CD14-positive monocyte (primary cell): ENCODE results near the gene SLC6A13. TPM values are rescaled to one million over a fixed set of nuclear protein-coding genes. Genes with fewer than 3 reads are reported as not detected.

Experiments used
- DNase-seq, 3 donors: peaks; one replicate each; pipeline ENCODE4 v3.0.0-alpha.2; 2011 to 2022
- H2AFZ ChIP-seq: 2 replicates; pipeline ENCODE4 v1.6.0; 2012; ENCODE audit warnings: mild to moderate bottlenecking, low read depth, low read length, inconsistent platforms; ENCODE audit not compliant: insufficient read depth, poor library complexity, severe bottlenecking
- H3K27ac ChIP-seq, 2 donors: 1 replicate in 1 of 2; 2 replicates in 1 of 2; pipeline ENCODE4 v1.5.1; 2012 to 2013; ENCODE audit warnings: low read length in 2 of 2, control low read depth in 1 of 2, inconsistent platforms in 1 of 2, low read depth in 1 of 2, mild to moderate bottlenecking in 1 of 2
- H3K27me3 ChIP-seq, 2 donors: one replicate each; pipeline versions ENCODE4 v1.6.0 to v1.6.1; 2011 to 2013; ENCODE audit warnings: low read length in 2 of 2; ENCODE audit not compliant: control insufficient read depth in 2 of 2, insufficient read depth in 2 of 2
- H3K36me3 ChIP-seq, 2 donors: replicated peaks in 1 of 2; 1 replicate in 1 of 2; 2 replicates in 1 of 2; pipeline versions ENCODE4 v1.5.1 to v1.6.1; 2012 to 2013; ENCODE audit warnings: low read length in 2 of 2, control low read depth in 1 of 2, inconsistent platforms in 1 of 2, mild to moderate bottlenecking in 1 of 2; ENCODE audit not compliant: insufficient read depth in 2 of 2, control insufficient read depth in 1 of 2
- H3K4me1 ChIP-seq, 2 donors: 1 replicate in 1 of 2; 2 replicates in 1 of 2; pipeline versions ENCODE4 v1.5.1 to v1.6.1; 2012 to 2013; ENCODE audit warnings: low read length in 2 of 2, control low read depth in 1 of 2, inconsistent platforms in 1 of 2, mild to moderate bottlenecking in 1 of 2, moderate library complexity in 1 of 2; ENCODE audit not compliant: insufficient read depth in 2 of 2, control insufficient read depth in 1 of 2
- H3K4me2 ChIP-seq: replicated peaks from 2 replicates; pipeline ENCODE3; 2012; ENCODE audit warnings: low read length, moderate library complexity, mild to moderate bottlenecking; ENCODE audit not compliant: poor library complexity, severe bottlenecking; ENCODE audit errors: extremely low read depth
- H3K4me3 ChIP-seq, 3 experiments: fragments of 200-600 bp in 1 of 3; sonication (generic) in 1 of 3; replicated peaks in 1 of 3; 1 replicate in 2 of 3; 2 replicates in 1 of 3; pipeline ENCODE4 v1.5.1; 2011 to 2013; ENCODE audit warnings: low read length in 3 of 3, mild to moderate bottlenecking in 3 of 3, control low read depth in 2 of 3, low read depth in 2 of 3, inconsistent platforms in 1 of 3, moderate library complexity in 1 of 3
- H3K79me2 ChIP-seq: 2 replicates; pipeline ENCODE4 v1.6.0; 2012; ENCODE audit warnings: mild to moderate bottlenecking, control low read depth, inconsistent platforms, low read length, moderate library complexity; ENCODE audit not compliant: insufficient read depth
- H3K9ac ChIP-seq: 2 replicates; pipeline ENCODE4 v1.6.0; 2017; ENCODE audit warnings: low read length, mild to moderate bottlenecking; ENCODE audit not compliant: insufficient read depth, poor library complexity, severe bottlenecking
- H3K9me3 ChIP-seq, 2 donors: replicated peaks in 1 of 2; 1 replicate in 1 of 2; 2 replicates in 1 of 2; pipeline versions ENCODE4 v1.5.1 to v1.6.1; 2012 to 2013; ENCODE audit warnings: low read length in 2 of 2, control low read depth in 1 of 2; ENCODE audit not compliant: control insufficient read depth in 1 of 2, insufficient read depth in 1 of 2
- H4K20me1 ChIP-seq: 2 replicates; pipeline ENCODE4 v1.6.0; 2012; ENCODE audit warnings: mild to moderate bottlenecking, low read length, control low read depth, moderate library complexity; ENCODE audit not compliant: insufficient read depth
- H3K27ac Mint-ChIP-seq, 7 donors: one replicate each; pipeline ENCODE4 v1.8.0; 2020; ENCODE audit warnings: mild to moderate bottlenecking in 7 of 7, mixed read lengths in 7 of 7, moderate library complexity in 6 of 7, inconsistent platforms in 2 of 7
- H3K27me3 Mint-ChIP-seq, 3 donors: one replicate each; pipeline ENCODE4 v1.8.0; 2021 to 2022; ENCODE audit warnings: low read depth in 3 of 3, mild to moderate bottlenecking in 3 of 3, mixed read lengths in 3 of 3, moderate library complexity in 3 of 3, inconsistent platforms in 1 of 3
- H3K36me3 Mint-ChIP-seq, 2 donors: one replicate each; pipeline ENCODE4 v1.8.0; 2020; ENCODE audit warnings: mixed read lengths in 2 of 2, inconsistent platforms in 1 of 2, mild to moderate bottlenecking in 1 of 2
- H3K4me1 Mint-ChIP-seq: one replicate; pipeline ENCODE4 v1.8.0; 2020; ENCODE audit warnings: mild to moderate bottlenecking, mixed read lengths
- H3K4me3 Mint-ChIP-seq, 2 donors: one replicate each; pipeline ENCODE4 v1.8.0; 2020; ENCODE audit warnings: mild to moderate bottlenecking in 2 of 2, mixed read lengths in 2 of 2, moderate library complexity in 1 of 2
- H3K9me3 Mint-ChIP-seq, 7 donors: one replicate each; pipeline ENCODE4 v1.8.0; 2020 to 2022; ENCODE audit warnings: mixed read lengths in 7 of 7, mild to moderate bottlenecking in 6 of 7, moderate library complexity in 6 of 7, inconsistent platforms in 2 of 7
- CTCF ChIP-seq: fragments of 200-600 bp; IDR thresholded peaks from one replicate; pipeline ENCODE4 v1.8.0; 2022; ENCODE audit warnings: antibody characterized with exemption, mild to moderate bottlenecking
- WGBS: methylation state at CpG from one replicate; pipeline ENCODE4 v1.1.5; 2013; ENCODE audit warnings: missing lambda C conversion rate; ENCODE audit not compliant: insufficient coverage; 5-methylcytosine and 5-hydroxymethylcytosine counted together
- intact Hi-C, 2 donors: fragments of 100-400 bp; cut with micrococcal nuclease; formaldehyde crosslinking; loops; one replicate each; pipeline versions ENCODE4 v1.15.0 to v1.15.1; 2023
- polyA plus RNA-seq, 3 donors: library from polyadenylated mRNA; depleted of rRNA in 1 of 3; unstranded in 2 of 3; stranded (reverse) in 1 of 3; fragments of 300-500 nt in 2 of 3; fragments of >200 nt in 1 of 3; fragmentation: Illumina TruSeq in 2 of 3; gene quantifications; 1 replicate in 2 of 3; 2 replicates in 1 of 3; pipeline ENCODE4 v1.2.3, GENCODE V29; 2012 to 2021

The SLC6A13 gene
- polyA plus RNA-seq, 3 donors = 0.13 TPM; not detected in 2

- no peaks in the 10 kb centered on the region for H3K36me3 Mint-ChIP-seq
- Histone ChIP-seq H3K9me3 (no peaks in the 10 kb centered on the region), H3K27me3 (no peaks in the 10 kb centered on the region), H3K4me2 (no peak overlapping the region), H2AFZ (no peak overlapping the region), H3K4me3 (no peak overlapping the region), H3K36me3 (no peaks in the 10 kb centered on the region), H3K9ac (no peak overlapping the region), H3K4me1 (peaks cover 23 to 32% of the 10 kb centered on the region in 2 donors), H3K27ac (no peak overlapping the region), H3K79me2 (no peaks in the 10 kb centered on the region), H4K20me1 (no peaks in the 10 kb centered on the region)
- intact Hi-C loops = no loop called here
- no peak for TF ChIP-seq CTCF
- no peak overlapping the region for H3K27ac Mint-ChIP-seq
- no peak for DNase-seq
- no peaks in the 10 kb centered on the region for H3K9me3 Mint-ChIP-seq
- 97% methylated on average over 15 of the region's 23 CpGs for WGBS
- H3K27me3 Mint-ChIP-seq = peaks cover 7 to 17% (median 10%) of the 10 kb centered on the region in 3 donors
- peaks cover 27% of the 10 kb centered on the region for H3K4me1 Mint-ChIP-seq
- no peak overlapping the region for H3K4me3 Mint-ChIP-seq
These were observed 88.0 kb downstream of the SLC6A13 start for GRCh38 chr12:174596-174995.

- 100% methylated on average over 1 of the region's 6 CpGs for WGBS
- no peak overlapping the region for H3K4me3 Mint-ChIP-seq
- no peaks in the 10 kb centered on the region for H4K20me1 ChIP-seq
These were observed 88.5 kb downstream of the SLC6A13 start for GRCh38 chr12:174124-174523.

More at GRCh38 chr12:174124-174523, 88.5 kb downstream of the SLC6A13 start:
- Mint-ChIP-seq H3K36me3 (no peaks in the 10 kb centered on the region), H3K27ac (no peak overlapping the region), H3K27me3 (peaks cover 10 to 21% (median 13%) of the 10 kb centered on the region in 3 donors), H3K9me3 (no peaks in the 10 kb centered on the region), H3K4me1 (peaks cover 32% of the 10 kb centered on the region)
- no peaks in the 10 kb centered on the region for H3K36me3 ChIP-seq
- no peaks in the 10 kb centered on the region for H3K9me3 ChIP-seq
- intact Hi-C loops = no loop called here
- no peak overlapping the region for H2AFZ ChIP-seq
- DNase-seq = no peak
- H3K4me3 ChIP-seq = no peak overlapping the region
- H3K4me2 ChIP-seq = no peak overlapping the region
- H3K9ac ChIP-seq = no peak overlapping the region
- peaks cover 23 to 32% of the 10 kb centered on the region in 2 donors for H3K4me1 ChIP-seq
- H3K79me2 ChIP-seq = no peaks in the 10 kb centered on the region
- no peak for TF ChIP-seq CTCF
- H3K27ac ChIP-seq = no peak overlapping the region
- no peaks in the 10 kb centered on the region for H3K27me3 ChIP-seq
